NCI-H1436 treated with DMSO at 0.1 percent for 48 hours (cell line): ENCODE results near the gene CBFB.
A peak's percentile ranks its signal among the peaks of the same experiment; 100 is the strongest.
"Not testable (repeated sequence)": the region's sequence is repeated elsewhere in the genome, so short reads cannot be mapped to it uniquely, and the experiment has no call there.

Experiments used
- DNase-seq: peaks from one replicate; lab custom pipeline; 2025; lab: John Stamatoyannopoulos, UW

The CBFB gene

DNA sequence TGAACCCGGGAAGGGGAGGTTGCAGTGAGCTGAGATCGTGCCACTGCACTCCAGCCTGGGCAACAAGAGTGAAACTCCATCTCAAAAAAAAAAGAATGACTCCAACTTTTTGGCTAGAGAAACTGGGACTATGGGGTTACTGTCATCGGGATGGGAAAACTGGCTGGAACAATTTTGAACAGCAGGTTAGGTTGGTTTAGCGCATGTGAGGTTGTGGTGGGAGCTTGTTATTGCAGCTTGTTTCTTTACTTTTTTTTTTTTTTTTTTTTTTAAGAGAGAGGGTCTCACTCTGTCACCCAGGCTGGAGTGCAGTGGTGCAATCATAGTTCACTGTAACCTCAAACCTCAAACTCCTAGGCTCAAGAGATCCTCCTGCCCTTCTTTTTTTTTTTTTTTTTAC lies 12.6 kb downstream of the CBFB start:
- not testable (repeated sequence) for DNase-seq

- DNase-seq = no peak
Measured at GRCh38 chr16:67043420-67043819, 14.5 kb downstream of the CBFB start.

- no peak for DNase-seq
Measured at GRCh38 chr16:67050796-67051195, 21.8 kb downstream of the CBFB start.

DNA sequence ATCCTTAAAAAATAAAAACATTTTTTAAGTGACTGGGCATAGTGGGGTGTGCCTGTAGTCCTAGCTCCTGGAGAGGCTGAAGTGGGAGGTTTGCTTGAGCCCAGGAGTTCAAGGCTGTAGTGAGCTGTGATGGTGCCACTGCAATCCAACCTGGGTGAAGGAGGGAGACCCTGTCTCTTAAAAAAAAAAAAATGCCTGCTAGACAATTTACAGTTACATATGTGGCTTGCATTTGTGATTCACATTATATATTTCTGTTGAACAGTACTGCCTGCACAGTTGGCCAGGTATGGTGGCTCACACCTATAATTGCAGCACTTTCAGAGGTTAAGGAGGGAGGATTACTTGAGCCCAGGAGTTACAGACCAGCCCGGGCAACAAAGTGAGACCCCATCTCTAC lies 23.4 kb downstream of the CBFB start:
- no peak for DNase-seq

DNA sequence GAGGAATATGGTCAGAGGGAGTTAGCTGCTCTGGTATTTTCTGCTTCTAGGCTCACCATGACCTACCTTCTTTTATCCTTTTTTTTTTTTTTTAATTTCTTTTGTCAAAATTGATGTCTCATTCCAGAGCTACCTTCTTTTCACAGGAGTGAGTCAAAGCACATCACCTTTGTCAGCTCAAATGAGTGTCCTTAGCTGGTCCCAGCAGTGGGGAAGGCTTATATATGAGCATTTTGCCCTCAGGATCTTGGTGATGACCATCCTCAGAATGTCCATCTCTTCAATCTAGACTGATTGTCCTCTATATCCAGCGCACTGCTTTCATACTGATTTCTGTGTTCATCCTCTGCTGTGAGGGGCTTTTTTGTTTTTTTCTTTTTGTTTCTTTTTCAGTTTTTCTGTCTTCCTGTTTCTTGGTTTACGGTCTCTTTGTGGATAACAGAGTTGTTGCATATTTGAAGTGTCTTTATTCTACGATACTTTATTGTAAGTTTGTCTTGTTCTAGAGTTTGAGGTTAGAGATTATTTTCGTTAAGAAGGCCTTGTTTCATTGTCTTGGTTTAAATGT lies 24.9 kb downstream of the CBFB start:
- no peak for DNase-seq

GRCh38 chr16:67054901-67055300 lies 26.0 kb downstream of the CBFB start:
- DNase-seq = no peak

- DNase-seq = no peak
Measured at GRCh38 chr16:67055712-67056487, 27.0 kb downstream of the CBFB start.

DNA sequence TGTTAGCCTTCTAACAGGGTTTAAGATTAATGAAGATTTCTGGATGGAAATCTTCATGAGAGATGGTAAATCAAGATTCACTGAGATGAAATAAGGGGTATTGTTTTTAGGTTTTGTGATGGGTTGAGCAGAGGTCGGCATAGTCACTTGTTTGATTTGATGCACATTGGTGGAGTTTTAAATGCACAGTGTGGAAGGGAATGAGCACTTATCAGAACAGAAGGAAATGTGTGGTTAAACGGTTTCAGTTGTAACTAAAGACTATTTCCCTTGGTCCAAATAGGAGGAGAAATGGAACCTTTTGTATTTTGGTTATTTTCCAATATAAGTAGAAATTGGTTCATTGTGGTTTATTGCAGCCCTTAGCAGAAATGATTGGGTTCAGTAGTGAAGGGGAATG lies 34.1 kb downstream of the CBFB start:
- no peak for DNase-seq

- DNase-seq = no peak
Measured at GRCh38 chr16:67068212-67068753, 39.3 kb downstream of the CBFB start.

DNA sequence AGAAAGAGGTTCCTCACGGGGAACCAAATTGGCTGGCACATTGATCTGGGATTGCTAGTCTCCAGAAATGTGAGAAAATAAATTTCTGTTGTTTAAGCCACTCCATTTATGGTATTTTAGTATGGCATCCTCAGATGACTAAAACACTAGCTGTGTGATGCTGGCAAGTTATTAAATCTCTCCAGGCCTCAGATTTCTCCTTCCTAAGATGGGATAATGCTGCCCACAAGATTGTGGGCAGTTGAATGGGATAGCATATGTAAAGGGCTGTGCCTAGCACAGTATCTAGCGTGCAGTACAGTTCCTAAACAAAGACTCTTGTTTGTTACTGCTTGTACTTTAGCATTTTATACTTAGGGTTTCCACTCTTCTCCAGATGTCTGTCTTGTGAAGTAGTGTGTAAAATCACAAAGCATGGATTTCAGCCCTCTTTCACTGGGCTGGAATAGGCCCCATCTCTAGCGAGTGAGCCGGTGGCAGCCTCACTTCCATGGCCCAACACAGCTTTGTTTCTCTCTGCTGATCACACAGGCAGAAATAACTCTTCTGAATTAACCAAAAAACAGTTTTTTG lies 42.6 kb downstream of the CBFB start:
- no peak for DNase-seq

GRCh38 chr16:67075331-67075730 lies 46.4 kb downstream of the CBFB start:
- no peak for DNase-seq

- no peak for DNase-seq
Measured at GRCh38 chr16:67077871-67078270, 48.9 kb downstream of the CBFB start.

GRCh38 chr16:67082100-67082499 lies 53.2 kb downstream of the CBFB start:
- no peak for DNase-seq

GRCh38 chr16:67082891-67083290 lies 53.9 kb downstream of the CBFB start:
- no peak for DNase-seq

DNA sequence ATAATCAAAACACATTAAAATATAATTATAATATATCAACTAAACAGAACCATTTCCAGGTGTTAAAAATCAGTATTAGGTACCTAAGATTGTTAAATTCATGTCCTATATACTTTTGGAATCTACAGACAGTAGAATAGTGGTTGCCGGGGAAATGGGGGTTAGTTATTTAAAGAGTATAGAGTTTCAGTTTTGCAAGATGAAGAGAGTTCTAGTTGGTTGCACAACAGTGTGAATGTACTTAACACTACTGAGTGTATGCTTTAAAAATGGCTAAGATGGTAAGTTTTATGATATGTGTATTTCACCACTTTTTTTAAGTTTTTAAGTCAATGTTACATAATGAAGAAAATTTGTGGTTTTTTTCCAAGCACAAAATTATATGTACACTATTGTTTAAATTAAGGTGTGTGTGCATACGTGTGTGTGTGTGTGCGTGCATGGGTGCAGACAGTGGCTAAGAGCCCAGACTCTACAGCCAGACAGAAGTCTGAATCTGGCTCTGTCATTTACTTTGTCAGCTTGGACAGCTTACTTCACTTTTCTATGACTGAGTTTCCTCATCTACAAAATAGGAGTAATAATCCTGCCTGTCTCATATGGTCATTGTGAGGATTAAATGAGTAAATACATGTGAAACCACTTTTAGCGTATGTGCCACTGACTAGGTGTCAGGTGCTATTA lies 55.5 kb downstream of the CBFB start:
- no peak for DNase-seq

DNA sequence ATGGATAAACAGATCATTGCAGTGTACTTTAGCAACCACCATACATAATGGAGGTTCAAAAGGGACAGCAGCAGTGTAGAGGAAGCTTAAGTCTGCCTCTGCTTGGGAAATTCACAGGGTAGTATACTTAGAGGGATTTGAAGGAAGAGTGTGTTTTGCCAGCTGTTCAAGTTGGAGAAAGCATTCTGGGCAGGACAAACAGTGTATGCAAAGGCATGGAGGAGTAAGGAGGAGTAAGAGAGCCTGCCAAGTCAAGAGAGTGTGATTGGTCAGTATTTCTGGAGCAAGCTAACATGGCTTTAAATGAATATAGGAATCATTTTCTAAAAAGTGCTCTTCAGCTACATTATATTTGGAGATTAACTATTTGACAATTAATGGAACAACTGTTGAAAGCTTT lies 57.9 kb downstream of the CBFB start:
- no peak for DNase-seq

DNA sequence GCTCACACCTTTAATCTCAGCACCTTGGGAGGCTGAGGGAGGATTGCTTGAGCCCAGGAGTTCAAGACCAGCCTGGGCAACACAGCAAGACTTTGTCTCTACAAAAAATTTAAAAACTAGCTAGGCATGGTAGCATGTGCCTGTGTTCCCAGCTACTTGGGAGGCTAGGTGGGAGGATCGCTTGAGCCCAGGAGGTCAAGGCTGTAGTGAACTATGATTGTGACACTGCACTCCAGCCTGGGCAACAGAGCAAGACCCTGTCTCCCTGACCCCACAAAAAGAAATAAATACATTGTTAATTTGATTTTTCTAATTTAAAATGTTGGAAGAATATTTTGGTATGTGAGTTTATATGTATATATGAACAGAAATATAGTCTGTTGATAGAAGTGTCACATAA lies 58.3 kb downstream of the CBFB start:
- no peak for DNase-seq

- DNase-seq = peak; percentile 40
Measured at GRCh38 chr16:67087803-67088202, 58.9 kb downstream of the CBFB start.

GRCh38 chr16:67088551-67088950 lies 59.6 kb downstream of the CBFB start:
- no peak for DNase-seq

- DNase-seq = no peak
Measured at GRCh38 chr16:67089101-67089500, 60.2 kb downstream of the CBFB start.

GRCh38 chr16:67091906-67092566 lies 63.1 kb downstream of the CBFB start:
- DNase-seq = no peak

GRCh38 chr16:67093098-67093726 lies 64.3 kb downstream of the CBFB start:
- no peak for DNase-seq
